ENCODE data around the gene GRB14. TPM values are rescaled to one million over a fixed set of nuclear protein-coding genes. Genes with fewer than 3 reads are reported as not detected.
A peak's percentile ranks its signal among the peaks of the same experiment; 100 is the strongest.
"Not testable (repeated sequence)": the region's sequence is repeated elsewhere in the genome, so short reads cannot be mapped to it uniquely, and the experiment has no call there.

The GRB14 gene
- total RNA-seq, 1 donor from 2014 or later, result 39.3 TPM

- Histone ChIP-seq H3K4me3 (peak overlapping the region; percentile 44), H3K36me3 (no peaks in the 10 kb centered on the region), H3K27me3 (ENCODE audit: low read depth) (no peaks in the 10 kb centered on the region), H3K4me1 (peaks cover 25% of the 10 kb centered on the region), H3K27ac (replicated peaks) (peak overlapping the region; percentile 41), H3K9me3 (replicated peaks) (no peaks in the 10 kb centered on the region)
- peak; percentile 78 for TF ChIP-seq CTCF (IDR thresholded peaks at IDR 0.05; ENCODE audit: borderline replicate concordance)
- no peak for DNase-seq
- intact Hi-C loops (cut with micrococcal nuclease), result loop anchor here (10.0 kb wide), 1 partner anchor 135 kb away; no protein-coding TSS in a partner anchor
Measured at GRCh38 chr2:164560181-164560792, 61.0 kb downstream of the GRB14 start.

GRCh38 chr2:164558450-164558849, 62.8 kb downstream of the GRB14 start:
- peaks cover 34% of the 10 kb centered on the region for H3K4me1 ChIP-seq
- no peaks in the 10 kb centered on the region for H3K36me3 ChIP-seq
- H3K4me3 ChIP-seq, result no peak overlapping the region
- intact Hi-C loops (cut with micrococcal nuclease), result no loop called here
- H3K27ac ChIP-seq (replicated peaks), result no peak overlapping the region
- H3K9me3 ChIP-seq (replicated peaks), result no peaks in the 10 kb centered on the region
- no peaks in the 10 kb centered on the region for H3K27me3 ChIP-seq (ENCODE audit: low read depth)
- no peak for TF ChIP-seq CTCF (IDR thresholded peaks at IDR 0.05; ENCODE audit: borderline replicate concordance)
- no peak for DNase-seq

- no peak overlapping the region for H3K27ac ChIP-seq (replicated peaks)
- no peak for DNase-seq
- H3K36me3 ChIP-seq, result no peaks in the 10 kb centered on the region
- H3K9me3 ChIP-seq (replicated peaks), result peaks cover 4% of the 10 kb centered on the region
- peaks cover 14% of the 10 kb centered on the region for H3K4me1 ChIP-seq
- TF ChIP-seq CTCF (IDR thresholded peaks at IDR 0.05; ENCODE audit: borderline replicate concordance), result no peak
- H3K4me3 ChIP-seq, result no peak overlapping the region
- intact Hi-C loops (cut with micrococcal nuclease), result no loop called here
- H3K27me3 ChIP-seq (ENCODE audit: low read depth), result no peaks in the 10 kb centered on the region
Measured at GRCh38 chr2:164554487-164554886, 66.8 kb downstream of the GRB14 start.

- Histone ChIP-seq H3K27ac (replicated peaks) (no peak overlapping the region), H3K27me3 (ENCODE audit: low read depth) (no peaks in the 10 kb centered on the region), H3K9me3 (replicated peaks) (peaks cover 20% of the 10 kb centered on the region), H3K4me1 (peaks cover 14% of the 10 kb centered on the region), H3K36me3 (peaks cover 5% of the 10 kb centered on the region), H3K4me3 (no peak overlapping the region)
- no peak for TF ChIP-seq CTCF (IDR thresholded peaks at IDR 0.05; ENCODE audit: borderline replicate concordance)
- intact Hi-C loops (cut with micrococcal nuclease), result no loop called here
- DNase-seq, result no peak
Measured at GRCh38 chr2:164551519-164551918, 69.8 kb downstream of the GRB14 start.

- H3K4me1 ChIP-seq; H3K27ac ChIP-seq (replicated peaks); DNase-seq; H3K4me3 ChIP-seq; H3K36me3 ChIP-seq; H3K27me3 ChIP-seq (ENCODE audit: low read depth); intact Hi-C loops (cut with micrococcal nuclease): not testable (repeated sequence)
- peaks cover 32% of the 10 kb centered on the region for H3K9me3 ChIP-seq (replicated peaks)
Measured at GRCh38 chr2:164549705-164550104, 71.6 kb downstream of the GRB14 start.

- peaks cover 4% of the 10 kb centered on the region for H3K4me1 ChIP-seq
- no peaks in the 10 kb centered on the region for H3K27me3 ChIP-seq (ENCODE audit: low read depth)
- H3K4me3 ChIP-seq, result no peak overlapping the region
- TF ChIP-seq CTCF (IDR thresholded peaks at IDR 0.05; ENCODE audit: borderline replicate concordance), result no peak
- peaks cover 28% of the 10 kb centered on the region for H3K9me3 ChIP-seq (replicated peaks)
- intact Hi-C loops (cut with micrococcal nuclease), result no loop called here
- no peak overlapping the region for H3K27ac ChIP-seq (replicated peaks)
- DNase-seq, result no peak
- peaks cover 6% of the 10 kb centered on the region for H3K36me3 ChIP-seq
Measured at GRCh38 chr2:164545484-164545883, 75.8 kb downstream of the GRB14 start.
